GM19372 (cell line): Measurements from ENCODE around the gene RNF207.

Source experiments
- ATAC-seq: cut with Tn5 transposase; IDR thresholded peaks from one replicate; pipeline ENCODE4 v1.9.1; 2021; ENCODE audit warnings: mild to moderate bottlenecking, low read depth, moderate library complexity; ENCODE audit not compliant: unreplicated experiment

Gene RNF207, protein sequence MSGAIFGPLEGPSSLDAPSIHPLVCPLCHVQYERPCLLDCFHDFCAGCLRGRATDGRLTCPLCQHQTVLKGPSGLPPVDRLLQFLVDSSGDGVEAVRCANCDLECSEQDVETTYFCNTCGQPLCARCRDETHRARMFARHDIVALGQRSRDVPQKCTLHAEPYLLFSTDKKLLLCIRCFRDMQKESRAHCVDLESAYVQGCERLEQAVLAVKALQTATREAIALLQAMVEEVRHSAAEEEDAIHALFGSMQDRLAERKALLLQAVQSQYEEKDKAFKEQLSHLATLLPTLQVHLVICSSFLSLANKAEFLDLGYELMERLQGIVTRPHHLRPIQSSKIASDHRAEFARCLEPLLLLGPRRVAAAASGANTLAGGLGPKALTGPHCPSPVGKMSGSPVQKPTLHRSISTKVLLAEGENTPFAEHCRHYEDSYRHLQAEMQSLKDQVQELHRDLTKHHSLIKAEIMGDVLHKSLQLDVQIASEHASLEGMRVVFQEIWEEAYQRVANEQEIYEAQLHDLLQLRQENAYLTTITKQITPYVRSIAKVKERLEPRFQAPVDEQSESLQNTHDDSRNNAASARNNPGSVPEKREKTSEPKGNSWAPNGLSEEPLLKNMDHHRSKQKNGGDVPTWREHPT

DNA sequence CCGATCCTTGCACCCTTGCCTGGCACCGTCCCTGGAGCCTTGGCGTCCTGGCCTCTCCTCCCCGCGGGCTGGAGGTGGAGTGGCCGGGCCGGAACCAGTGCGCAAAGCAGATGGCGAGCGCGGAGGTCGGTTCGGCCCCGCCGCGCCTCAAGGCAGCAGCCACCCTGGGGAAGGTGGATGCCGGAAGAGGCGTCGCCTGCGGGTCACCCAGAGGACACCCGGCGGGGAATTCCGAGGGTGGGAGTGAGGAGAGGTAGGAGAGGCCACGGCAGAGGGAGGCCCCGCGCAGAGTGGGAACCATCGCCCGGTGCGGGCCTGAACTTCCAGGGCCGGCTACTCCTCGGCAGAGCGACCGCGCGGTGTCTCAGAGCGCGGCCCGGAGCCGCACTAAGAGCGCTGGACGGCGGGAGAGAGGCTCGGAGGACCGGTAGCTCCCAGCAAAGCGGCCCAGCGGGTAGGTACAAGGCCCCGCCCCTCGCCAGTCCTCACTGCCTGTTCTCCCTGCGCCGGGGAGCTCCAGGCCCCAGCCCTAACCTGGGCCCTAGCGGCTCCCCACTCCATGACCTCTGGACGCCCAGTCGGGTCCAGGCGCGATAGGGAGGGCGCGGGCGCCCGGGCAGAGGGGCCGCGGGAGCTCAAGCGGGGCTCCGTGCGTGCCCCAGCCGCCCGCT, at the start of gene RNF207:
RNF207 (plus strand) TSS at position 271 of the 671 bp plus-strand sequence. CDS start 417 bp downstream, outside the sequence.
- peak; percentile 44 for ATAC-seq

DNA sequence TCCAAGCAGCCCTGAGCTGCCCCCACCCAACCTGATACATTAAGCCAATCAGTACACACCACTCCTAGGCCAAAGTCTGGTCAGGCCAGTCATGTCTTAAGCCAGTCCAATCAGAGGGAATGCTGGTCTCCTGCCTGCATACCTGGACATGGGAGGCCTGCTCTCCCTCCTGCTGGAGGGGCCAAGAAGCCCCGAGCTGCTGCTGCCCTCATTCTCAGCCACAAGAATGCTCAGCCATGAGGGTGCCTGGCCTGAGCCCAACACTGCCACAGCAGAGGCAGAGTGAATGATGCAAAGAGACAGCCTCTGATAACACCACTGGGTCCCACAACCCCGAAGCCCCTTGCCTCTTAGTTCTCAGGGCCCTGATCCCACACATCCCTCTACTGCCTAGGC, 48.8 kb upstream of the RNF207 start:
- no peak for ATAC-seq

DNA sequence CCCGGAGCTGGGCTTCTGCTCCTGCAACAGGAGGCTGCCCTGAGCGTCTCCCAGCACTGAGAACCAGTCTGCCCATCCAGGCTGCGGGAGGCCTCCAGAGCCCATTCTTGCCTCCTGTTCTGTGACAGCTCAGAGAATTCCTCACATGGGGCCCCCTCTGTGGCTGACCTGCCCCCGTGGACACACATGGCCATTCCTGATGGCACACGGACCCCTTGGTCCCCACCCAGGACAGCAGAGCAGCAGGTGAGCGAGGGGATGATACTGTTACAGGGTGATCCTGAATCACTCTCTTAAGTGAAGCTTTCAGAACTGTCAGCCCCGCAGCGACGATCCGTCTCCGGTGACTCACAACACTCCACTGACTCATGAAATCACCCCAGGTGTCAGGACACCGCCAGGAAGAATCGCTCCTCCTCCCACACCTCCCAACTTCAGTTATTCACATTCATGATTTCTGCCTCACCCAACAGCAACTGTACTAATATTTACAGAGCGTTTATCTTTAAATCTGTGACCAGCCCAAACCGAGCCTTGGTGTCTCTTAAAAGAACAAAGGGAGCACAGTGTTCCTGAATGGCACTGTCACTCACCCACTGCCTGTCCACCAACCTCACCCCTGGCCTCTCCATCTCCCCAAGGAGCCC, 48.3 kb upstream of the RNF207 start:
- no peak for ATAC-seq

DNA sequence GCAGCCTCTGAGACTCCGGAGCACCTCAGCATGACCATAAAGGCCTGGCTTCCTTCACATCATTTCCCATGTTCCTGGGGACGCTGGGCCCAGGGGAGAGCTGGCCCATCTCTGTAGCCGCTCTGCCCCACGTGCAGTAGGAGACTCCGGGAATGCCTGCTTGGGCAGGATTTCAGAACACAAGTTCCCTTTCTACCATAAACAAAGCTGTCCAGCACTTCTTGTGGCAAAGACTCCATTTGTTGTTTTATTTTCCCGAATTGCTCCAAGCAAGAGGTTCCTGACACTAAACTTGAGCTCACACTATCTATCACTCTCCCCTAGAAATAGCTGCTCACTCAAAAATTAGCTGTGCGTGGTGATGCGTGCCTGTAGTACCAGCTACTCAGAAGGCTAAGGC, 47.7 kb upstream of the RNF207 start:
- ATAC-seq = no peak

DNA sequence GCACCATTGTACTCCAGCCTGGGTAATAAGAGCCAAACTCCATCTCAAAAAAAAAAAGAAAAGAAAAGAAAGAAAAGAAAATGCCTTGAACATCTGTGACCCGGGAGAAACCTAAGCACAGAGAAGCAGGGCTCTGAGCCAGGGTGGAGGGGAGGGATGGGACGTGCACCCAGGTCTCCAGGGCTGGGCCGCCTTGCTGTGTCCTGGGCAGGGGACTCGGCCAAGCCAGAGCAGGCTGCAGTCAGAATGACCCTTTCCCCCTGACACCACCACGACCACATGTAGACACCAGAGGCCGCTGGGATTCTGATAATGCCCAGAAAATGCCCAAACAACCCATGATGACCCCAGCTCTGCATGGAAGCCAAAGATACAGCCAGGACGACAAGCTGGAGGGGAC, 43.6 kb upstream of the RNF207 start:
- ATAC-seq = no peak

DNA sequence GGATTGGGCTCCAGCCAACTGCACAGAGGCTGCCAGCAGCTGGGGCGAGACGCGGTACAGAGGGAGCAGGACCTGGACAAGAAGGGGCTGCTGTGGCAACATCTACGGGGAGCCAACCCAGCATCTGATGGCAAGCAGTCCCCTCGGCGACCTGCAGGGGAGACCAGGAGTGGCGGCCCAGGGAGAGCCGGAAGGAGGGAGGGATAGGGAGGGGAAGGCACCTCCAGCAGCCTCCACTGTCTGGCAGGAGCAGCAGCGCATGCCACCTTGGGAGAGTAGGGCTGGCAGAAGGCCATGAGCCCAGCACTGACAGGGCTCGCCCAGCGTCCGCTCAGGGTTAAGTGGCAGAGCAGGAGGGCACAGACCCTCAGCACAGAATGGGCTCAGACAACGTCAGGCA, 43.1 kb upstream of the RNF207 start:
- ATAC-seq = no peak

DNA sequence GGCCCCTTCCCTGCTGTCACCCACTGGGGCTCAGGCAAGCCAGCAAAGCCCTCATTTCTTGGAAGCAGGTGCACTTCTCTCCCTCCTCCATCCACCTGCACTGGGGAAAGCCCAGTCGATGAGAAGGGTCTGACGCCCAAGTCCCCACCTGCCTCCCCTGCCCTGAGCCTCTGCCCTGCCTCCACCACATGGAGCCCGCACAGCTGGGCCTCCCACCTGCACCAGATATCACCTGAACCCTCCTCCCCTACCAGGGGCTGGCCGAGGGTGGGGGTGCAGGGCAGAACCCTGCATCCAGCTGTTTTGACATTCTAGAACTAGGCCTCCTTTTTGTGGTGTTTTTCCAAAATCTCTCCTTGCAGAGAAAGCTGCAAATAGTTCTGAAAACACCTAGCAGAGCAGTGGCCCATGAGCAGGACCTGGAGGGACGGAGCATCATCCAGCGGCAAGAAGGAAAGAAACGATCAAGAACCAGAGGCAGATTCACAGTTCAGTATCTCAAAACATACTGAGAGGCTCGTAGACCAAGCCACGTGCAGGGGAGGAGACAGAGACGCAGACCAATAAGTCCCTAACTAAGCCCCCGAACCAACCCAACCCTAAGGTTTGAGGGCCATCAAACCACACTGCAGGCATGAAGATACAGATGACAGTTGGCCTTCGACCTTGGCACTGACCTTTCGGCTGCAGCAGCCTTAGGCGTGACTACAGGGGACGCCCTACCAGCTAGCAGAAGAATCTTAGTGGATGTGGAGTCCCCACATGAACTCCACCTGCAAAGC, 42.5 kb upstream of the RNF207 start:
- no peak for ATAC-seq

DNA sequence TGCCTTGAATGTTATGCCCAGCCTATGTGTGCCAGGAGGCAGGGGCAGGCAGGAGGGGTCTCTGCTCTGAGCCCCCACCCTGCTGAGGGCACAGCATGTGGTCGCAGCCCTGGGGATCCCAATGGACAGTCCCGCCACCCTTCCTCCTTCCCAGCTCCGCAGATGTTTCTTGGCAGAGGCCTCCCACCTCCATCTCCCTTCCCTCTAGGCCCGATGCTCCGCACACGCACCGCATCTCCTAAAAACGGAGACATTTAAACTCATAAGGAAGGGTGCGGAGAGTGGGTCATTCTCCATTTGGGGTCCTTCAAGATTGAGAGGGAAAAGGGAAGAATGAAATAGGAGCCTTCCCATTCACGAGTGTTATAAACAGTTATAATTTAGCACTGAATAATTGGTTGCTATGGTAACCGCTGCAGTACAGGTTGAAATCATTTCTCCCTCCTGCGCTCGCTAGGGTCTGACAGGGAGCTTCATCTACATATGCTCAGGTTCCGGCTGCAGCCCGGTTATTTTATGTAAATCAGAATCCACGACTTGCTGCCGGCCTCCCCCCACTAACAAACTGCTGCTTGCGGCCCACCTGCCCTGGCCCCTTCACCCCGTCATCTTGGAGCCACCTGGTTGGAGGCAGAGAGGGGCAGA, 41.8 kb upstream of the RNF207 start:
- no peak for ATAC-seq

DNA sequence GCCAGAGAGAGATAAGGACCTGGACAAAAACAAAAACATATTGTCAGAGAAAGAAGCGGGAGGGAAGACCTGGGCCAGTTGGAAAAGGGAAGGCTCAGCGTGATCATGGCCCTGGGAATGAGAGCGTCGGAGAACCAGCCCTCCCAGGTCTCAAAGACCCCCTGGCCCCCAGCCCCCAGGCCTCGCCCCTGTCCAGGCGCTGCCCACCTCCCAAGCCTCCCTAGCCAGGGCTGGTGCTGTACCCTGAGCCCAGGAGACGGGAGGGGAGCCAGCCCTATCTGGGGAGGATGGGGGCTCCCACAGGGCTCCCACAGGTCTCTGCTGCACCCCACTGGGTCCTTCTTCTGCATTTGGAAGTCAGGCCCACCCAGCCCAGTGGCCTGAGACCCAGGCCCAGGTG, 40.9 kb upstream of the RNF207 start:
- no peak for ATAC-seq

DNA sequence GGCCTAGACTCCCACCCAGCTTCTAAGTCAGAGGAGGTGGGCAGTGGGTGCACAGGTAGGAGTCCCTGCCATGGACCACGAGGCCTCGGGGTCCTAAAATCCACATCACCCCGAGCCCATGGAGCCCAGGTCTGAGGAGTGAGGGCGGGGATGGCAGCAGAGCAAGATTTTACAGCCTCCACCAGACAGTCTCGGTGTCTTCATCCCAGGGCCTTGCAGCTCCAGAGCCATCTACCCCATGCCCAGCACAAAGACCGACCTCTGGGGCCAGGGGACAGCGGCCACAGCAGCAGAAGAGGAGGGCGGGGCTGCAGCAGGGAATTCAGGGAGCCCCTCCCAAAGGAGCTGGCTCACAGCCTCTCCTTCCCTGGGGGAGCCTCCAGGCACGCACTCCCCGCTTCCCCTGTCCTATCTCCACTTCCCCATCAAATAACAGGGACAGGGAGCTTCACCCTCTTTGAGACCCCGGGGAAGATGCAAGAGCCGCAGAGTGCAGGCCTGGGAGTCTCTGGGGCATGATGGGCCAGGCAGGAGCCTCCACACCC, 40.4 kb upstream of the RNF207 start:
- no peak for ATAC-seq

DNA sequence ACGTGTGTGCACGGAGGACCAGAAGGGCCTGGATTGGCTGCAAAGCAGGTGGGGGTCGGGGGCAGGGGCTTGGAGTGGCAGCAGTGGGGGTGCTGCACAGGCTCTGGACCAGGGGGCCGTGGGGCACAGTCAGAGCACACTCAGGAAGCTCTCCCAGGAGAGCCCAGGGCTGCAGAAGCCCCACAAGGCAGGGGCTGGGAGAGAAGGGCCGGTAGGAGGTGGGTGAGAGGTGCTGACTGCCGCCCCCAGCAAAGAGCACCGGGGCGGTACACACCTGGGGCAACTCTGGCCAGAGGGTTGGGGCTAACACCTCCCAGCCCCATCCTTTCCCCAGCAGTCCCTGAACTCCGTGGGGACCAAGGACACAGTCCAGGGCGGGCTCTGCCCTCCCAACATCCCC, 39.7 kb upstream of the RNF207 start:
- no peak for ATAC-seq

DNA sequence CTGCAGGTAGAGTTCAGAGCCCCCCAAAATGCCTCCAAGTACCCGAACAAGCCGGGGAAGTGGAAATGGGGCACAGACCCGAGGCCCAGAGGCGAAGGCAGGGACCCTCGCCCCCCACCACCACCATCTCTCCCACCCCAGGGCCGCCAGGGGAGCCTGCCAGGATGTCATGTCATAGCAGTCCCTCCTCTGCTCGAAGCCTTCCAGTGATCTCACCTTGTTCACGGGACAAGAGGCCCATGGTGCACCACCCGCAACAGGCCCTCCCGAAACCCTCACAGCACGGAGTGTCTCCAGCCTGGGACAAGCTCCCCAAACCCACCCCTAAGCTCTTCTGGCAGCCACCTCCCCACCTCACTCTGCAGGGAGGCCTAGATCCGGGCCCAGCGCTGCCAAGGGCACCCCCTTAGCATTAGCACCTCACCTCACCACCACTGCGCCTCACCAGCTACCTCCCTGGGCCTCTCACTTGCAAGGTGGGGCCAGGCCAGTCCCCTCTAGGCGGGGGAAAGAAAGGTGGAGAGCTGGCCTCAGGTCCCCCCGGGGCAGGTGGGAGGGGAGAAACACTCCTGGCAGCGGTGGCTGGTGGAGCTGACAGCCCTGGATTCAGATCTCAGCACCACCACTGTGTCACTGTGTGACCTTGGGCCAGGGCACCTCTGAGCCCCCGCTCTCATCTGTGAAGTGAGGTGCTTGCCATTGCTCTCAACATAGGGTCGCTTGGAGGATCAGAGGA, 39.1 kb upstream of the RNF207 start:
- no peak for ATAC-seq

DNA sequence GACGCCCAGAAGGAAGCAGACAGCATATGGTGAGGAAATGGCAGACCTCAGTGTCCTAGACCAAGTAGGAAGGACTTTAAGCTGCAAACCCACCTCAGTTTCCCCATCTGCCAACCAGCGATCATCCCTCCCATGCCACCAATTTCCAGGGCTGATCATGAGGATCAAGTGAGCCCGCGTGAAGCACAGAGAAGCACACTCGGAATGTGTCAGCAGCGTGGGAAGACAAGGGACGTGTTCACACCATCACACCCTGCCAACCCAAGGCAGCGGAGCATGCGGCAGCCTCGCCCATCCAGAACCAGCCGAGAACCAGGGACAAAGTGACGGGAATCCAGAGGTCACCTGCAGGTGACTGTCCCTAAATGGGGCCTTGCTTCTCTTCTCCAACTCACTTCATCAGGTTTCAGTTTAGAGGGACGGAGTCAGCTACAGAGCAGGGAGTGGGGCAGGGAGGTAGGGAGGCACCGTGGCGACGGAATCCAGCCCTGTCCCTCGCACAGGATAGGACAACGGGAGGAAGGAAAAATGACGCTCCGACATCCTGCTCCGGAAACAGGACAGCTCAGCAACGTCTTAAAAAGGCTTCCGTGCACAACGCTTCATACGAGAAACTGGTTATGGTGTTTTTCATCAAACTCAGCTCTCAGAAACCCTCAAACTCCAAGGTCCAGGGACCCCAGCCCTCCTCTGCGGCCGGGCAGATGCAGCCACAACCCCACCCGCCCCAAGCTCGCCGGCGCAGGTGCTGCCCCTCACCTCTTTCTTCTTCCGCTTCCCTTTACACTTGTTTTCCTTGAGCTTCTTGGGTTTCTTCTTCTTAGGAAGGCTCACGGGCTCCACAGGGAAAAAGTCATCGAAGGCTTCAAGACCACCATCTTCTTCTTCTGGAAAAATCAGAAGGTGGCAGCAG, 38.3 kb upstream of the RNF207 start:
- ATAC-seq = no peak

DNA sequence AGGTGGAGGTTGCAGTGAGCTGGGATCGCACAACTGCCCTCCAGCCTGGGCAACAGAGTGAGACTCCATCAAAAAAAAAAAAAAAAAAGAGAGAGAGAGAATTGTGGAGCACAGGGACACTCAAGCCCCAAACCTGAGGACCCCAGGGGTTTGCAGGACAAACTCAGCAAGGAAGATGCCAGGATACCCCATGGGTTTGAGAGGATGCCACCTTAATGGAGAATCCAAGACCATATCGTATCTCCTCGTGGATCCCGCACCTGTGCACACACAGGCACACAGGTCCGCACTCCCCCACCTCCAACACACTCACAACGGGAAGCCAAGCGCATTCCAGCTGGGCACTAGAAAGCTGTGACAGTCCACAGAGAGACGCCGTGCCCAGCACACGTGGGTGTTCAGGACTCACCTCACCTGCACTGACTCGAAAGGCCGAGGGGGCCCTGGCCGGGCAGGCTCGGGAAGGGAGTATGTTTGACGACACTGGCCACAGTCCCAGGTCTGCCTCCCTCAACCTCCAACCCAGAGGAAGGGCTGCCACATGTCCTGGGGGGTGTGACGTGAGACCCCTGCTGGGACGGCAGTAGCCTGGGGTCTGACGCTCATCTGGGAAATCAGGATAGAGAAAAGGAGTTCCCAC, 36.9 kb upstream of the RNF207 start:
- ATAC-seq = no peak

DNA sequence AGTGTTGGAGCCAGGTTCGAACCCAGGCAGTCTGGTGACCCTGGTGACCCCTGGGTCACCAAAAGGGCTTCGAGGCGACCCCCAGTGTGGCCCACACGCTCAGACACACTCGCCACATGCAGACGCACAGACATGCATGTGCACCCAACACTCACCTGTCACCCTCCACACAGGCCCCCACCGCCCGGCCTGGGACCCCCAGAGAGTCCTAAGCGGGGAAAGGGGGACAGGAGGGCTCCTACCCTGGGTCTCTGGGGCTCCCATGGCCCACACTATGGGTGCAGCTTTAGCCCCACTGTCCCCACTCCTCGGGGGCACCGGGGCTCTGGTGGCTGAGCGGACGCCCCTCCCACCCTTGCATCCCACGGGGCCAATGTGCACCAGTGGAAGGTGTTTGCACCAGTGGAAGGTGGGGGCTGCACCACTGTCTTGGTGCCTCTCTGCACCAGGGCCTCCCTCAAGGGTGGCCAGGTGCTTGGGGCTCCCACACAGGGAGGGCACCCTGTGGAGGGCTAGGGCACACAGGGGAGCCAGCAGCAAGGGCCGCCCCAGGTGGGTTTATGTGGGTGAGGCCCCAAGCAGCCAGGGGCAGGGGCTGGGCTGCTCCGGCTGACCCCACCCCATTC, 35.7 kb upstream of the RNF207 start:
- ATAC-seq = no peak

DNA sequence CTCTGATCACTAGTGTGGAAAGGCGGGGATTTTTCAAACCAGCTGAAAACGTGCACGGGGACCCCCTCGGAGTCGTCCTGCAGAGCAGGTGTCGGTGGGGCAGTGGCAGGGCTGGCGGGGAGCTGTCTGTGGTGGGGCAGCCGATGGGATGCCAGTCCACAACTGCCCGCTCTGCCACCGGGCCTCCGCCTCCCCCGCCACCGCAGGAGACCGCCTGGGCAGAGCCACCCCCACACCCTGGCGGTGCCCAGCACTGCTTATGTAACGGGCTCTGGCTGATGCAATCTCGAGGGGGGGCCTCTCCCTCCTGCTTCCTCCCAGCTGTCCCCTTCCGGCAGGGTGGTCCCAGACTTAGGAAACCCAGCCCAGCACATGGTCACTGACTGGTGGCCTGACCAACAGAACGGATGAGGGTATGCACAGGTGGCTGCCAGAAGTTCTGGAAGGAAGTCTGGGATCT, 35.1 kb upstream of the RNF207 start:
- no peak for ATAC-seq

DNA sequence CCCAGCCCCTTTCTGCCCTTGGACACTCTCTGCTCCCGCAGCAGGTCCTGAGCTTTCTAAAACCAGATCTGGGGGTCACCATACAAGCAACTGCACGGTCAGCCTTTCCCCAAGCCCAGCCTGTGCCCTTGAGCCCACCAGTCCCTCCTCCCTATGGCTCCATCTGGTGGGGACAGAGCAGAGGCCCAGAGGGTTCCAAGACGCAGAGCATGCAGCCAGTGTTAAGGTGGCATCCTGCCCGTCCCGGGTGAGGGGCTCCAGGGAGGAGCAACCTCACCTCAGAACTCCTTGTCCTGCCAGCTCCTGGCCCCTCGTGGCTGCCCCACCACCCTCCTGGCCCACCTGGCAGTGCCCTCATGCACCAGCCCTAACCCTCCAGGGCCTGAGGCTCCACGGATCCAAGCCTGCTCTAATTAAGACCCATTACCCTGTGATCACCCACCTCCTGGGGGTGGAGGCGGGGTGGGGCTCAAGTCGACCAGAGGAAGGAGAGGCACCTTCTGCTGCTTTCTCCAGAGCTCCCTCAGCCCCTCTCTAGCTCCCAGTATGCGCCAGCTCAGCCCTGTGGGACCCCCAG, 34.3 kb upstream of the RNF207 start:
- no peak for ATAC-seq
